HepG2 (cell line): Measurements from ENCODE around the gene HS3ST4.

Experiments
- ASH2L ChIP-seq: fragments of 300-600, 200-600 bp; sonication (generic); IDR thresholded peaks from 2 replicates; pipeline ENCODE4 v1.7.0; 2017; ENCODE audit warnings: low read depth, mild to moderate bottlenecking, moderate library complexity, mixed read lengths, low read length; ENCODE audit not compliant: insufficient read length
- MAFG ChIP-seq: sonication (generic); formaldehyde crosslinking; IDR thresholded peaks from 2 replicates; pipeline ENCODE4 v1.5.1; 2020; ENCODE audit warnings: mild to moderate bottlenecking, missing genetic modification reagents
- TF ChIP-seq, protein P1 (sequence below): sonication (generic); formaldehyde crosslinking; IDR thresholded peaks from 2 replicates; pipeline ENCODE4 v1.8.1; 2023; ENCODE audit warnings: mild to moderate bottlenecking, missing genetic modification reagents
- TF ChIP-seq, protein P2 (sequence below): sonication (generic); formaldehyde crosslinking; IDR thresholded peaks from 2 replicates; pipeline ENCODE4 v1.5.0; 2020; ENCODE audit warnings: mild to moderate bottlenecking, missing genetic modification reagents, moderate library complexity

DNA sequence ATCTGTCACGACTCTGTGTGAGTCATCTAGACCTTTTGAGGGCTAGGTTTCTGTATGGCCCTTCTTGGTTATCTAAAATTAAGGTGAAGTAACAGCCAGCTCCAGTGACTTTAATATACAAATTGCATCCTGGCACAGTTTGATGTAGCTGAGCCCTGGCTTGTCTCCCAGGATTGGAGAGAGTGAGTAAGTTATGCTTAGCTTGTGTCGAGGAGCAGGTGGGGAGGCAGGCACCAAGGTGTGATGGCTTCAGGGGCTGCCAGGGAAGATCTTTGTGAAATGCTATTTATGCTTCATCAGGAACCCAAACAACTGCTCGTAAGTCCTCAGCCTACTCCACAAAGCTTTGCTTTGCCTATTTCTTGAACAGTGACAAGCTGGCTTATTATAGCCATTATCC, 261.2 kb downstream of the HS3ST4 start:
- no peak for TF ChIP-seq MAFG
- TF ChIP-seq, protein P1, sequence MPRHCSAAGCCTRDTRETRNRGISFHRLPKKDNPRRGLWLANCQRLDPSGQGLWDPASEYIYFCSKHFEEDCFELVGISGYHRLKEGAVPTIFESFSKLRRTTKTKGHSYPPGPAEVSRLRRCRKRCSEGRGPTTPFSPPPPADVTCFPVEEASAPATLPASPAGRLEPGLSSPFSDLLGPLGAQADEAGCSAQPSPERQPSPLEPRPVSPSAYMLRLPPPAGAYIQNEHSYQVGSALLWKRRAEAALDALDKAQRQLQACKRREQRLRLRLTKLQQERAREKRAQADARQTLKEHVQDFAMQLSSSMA (CRISPR knock-in tag), result no peak
- TF ChIP-seq ASH2L, result no peak
- TF ChIP-seq, protein P2, sequence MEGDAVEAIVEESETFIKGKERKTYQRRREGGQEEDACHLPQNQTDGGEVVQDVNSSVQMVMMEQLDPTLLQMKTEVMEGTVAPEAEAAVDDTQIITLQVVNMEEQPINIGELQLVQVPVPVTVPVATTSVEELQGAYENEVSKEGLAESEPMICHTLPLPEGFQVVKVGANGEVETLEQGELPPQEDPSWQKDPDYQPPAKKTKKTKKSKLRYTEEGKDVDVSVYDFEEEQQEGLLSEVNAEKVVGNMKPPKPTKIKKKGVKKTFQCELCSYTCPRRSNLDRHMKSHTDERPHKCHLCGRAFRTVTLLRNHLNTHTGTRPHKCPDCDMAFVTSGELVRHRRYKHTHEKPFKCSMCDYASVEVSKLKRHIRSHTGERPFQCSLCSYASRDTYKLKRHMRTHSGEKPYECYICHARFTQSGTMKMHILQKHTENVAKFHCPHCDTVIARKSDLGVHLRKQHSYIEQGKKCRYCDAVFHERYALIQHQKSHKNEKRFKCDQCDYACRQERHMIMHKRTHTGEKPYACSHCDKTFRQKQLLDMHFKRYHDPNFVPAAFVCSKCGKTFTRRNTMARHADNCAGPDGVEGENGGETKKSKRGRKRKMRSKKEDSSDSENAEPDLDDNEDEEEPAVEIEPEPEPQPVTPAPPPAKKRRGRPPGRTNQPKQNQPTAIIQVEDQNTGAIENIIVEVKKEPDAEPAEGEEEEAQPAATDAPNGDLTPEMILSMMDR (CRISPR knock-in tag), result no peak
